Stimulated activated CD8-positive, alpha-beta memory T cell treated with anti-CD3 and anti-CD28 coated beads, Interleukin-15, amount 100 ng/mL, for 48 hours (primary cell): ENCODE measurements around the gene TAS1R3.

Experiments
- DNase-seq, 2 donors: peaks; one replicate each; pipeline ENCODE4 v3.0.0-alpha.2; 2020; ENCODE audit warnings: low read depth in 2 of 2

The TAS1R3 gene

DNA sequence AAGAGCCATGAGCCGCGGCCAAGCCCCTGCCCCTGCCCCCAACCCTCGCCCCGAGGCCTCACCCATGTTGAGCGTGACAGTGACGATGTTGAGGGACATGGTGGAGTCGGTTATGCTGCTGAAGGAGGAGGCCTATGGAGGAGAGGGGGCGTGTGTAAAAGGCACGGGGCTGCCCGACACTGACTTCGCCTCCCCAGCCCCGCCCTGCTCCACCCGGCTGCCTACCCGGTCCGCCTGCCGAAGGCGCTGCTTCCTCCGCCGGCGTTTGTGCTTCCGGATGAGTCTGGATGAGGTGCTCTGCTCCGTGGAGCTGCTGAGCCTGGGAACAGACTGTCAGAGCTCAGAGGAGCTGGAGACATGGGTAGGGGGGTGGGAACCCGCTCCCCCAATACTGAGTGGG lies 9.1 kb downstream of the TAS1R3 start:
- DNase-seq: no peak

DNA sequence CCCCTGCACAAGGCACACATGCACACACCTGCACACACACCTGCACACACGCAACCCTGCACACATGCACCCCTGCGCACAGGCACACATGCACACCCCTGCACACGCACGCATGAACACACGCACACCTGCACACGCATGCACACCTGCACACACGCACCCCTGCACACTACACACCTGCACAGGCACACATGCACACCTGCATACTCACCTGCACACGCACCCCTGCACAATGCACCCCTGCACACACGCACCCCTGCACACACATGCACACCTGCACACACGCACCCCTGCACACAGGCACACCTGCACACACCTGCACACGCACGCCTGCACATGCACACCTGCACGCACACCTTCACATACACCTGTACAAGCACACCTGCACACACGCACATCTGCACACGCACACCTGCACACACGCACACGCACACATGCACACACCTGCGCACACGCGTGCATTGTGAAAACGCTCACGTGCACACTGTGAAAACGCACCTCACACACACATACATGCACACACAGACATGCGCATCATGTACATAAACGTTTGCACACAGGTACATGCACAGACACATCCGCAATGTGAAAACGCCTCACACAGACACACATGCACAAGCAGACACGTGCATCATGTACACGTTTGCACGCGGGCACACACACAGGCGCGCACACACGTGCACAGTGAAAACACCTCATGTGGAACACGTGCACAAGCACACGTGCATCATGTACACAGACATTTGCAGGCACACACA lies 9.9 kb downstream of the TAS1R3 start:
- DNase-seq: no peak

GRCh38 chr1:1341549-1342021 lies 10.5 kb downstream of the TAS1R3 start:
- DNase-seq: no peak

- DNase-seq: no peak
Measured at GRCh38 chr1:1342061-1342562, 11.0 kb downstream of the TAS1R3 start.

DNA sequence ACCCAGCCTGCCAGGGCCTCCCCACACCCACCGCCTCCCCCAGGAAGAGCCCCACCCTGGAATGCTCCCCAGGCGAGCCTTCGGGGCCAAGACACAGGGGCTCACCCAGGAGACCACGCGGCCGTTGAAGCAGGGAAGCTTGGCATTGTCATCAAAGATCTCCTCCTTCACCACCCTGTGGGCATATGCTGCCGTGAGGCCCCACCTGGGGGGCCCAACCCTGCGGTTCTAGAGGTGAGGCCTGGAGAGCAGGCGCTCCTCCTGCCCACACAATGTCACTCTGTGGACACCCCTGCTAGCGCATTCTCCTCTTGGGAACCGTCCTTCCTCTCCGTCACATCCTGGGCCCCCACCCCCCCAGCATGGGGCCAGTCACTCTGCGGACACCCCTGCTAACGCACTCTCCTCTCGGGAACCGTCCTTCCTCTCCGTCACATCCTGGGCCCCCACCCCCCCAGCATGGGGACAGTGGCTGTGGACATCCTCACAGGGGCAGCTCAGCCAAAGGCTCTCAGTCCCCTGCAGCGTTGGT lies 11.6 kb downstream of the TAS1R3 start:
- no peak for DNase-seq

GRCh38 chr1:1343811-1344421 lies 12.8 kb downstream of the TAS1R3 start:
- DNase-seq: no peak

DNA sequence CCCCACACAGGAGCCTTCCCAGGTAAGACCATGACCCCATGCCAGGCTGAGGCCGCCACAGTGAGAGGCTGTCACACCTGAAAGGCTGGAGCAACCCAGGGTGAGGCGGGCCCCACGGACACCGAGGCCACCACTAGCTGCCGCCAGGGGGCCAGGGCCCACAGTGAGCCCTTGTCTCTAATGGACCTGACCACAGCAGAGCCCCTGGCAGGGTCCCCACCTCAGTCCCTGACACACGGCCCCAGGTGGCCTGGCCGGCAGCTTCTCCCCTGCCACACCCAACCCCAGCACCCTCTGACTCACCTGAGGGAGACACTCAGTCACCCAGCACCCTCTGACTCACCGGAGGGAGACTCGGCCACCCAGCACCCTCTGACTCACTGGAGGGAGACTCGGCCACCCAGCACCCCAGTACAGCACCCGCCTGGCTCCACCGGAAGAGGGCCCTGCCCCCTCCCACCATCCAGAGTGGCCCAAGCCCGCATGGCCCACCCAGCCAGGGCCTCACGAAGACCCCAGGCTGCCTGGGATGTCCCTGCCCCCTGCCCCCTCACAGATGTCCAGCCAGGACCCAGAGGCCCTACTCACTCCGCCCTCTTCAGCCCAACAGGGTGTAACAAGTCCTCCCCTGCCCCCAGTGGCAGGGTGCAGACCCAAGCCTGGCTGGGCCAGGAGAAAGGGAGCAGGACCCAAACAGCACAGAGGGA lies 13.7 kb downstream of the TAS1R3 start:
- DNase-seq: peak; percentile 49 to 53

DNA sequence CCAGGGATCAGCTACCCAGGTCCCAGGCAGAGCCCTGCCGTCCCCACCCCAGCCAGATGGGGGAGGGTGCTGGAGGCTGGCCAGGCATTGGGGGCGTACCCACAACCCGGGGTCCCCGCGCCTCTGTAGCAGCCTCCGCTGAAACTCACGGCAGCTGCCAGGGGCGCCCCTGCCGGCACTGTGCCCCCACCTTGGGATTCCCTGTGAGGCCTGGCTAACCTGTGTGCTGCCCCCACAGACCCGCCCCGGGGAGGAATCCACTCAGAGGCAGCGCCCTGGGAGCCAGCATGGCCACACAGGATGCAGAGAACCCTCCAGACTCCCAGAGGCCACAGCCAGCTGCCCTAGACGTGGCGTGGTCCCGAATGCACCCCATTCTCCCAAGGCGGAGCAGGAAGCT lies 14.3 kb downstream of the TAS1R3 start:
- no peak for DNase-seq

DNA sequence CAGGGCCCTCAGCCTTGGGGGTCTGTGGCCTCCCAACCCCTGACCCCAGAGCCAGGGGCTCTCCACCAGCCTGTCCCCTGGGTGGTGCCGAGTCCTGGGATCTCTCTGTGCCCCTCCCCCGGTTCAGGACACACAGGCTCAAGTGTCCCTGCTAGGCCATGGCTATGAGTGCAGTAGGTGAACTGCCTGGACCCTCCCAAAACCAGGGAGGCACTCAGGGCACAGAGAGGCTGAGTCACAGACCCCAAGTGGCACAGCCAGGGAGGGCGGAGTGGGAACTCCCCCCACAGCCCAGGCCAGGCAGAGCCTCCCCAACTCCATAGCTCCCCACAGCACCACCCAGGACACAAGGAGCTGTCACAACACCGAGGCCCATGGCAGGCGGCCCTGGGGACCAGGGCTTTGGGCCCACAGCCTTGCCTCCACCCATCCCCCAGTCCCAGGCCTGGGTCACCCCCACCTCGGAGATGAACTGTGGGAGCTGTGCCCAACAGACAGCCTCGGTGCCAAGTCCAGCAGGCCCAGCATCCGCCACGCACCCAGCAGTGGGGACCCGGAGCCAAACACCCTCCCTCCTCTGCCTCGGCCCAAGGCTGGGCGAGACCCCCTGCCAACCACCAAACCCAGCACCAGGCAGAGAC lies 14.9 kb downstream of the TAS1R3 start:
- no peak for DNase-seq

DNA sequence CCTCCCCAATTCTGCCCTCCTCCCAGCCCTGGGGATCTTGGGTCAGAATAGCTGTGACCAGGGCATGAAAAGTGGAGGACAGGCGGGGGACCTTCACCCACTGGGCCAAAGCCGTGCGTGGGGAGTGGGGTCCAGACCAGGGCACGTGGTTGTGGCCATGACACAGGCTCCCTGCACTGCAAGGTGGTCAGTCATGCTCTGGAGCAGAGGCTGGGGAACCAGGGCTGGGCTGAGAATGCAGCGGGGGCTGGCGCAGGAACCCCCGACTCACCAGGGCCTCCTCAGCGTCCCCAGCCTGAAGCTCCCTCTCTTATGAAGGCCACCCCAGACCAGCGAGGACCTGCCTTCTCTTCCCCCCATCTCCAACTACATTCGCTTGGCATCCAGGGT lies 15.4 kb downstream of the TAS1R3 start:
- no peak for DNase-seq

- no peak for DNase-seq
Measured at GRCh38 chr1:1347026-1347595, 16.0 kb downstream of the TAS1R3 start.

GRCh38 chr1:1347663-1348419 lies 16.8 kb downstream of the TAS1R3 start:
- DNase-seq: no peak

- no peak for DNase-seq
Measured at GRCh38 chr1:1348420-1349255, 17.6 kb downstream of the TAS1R3 start.

DNA sequence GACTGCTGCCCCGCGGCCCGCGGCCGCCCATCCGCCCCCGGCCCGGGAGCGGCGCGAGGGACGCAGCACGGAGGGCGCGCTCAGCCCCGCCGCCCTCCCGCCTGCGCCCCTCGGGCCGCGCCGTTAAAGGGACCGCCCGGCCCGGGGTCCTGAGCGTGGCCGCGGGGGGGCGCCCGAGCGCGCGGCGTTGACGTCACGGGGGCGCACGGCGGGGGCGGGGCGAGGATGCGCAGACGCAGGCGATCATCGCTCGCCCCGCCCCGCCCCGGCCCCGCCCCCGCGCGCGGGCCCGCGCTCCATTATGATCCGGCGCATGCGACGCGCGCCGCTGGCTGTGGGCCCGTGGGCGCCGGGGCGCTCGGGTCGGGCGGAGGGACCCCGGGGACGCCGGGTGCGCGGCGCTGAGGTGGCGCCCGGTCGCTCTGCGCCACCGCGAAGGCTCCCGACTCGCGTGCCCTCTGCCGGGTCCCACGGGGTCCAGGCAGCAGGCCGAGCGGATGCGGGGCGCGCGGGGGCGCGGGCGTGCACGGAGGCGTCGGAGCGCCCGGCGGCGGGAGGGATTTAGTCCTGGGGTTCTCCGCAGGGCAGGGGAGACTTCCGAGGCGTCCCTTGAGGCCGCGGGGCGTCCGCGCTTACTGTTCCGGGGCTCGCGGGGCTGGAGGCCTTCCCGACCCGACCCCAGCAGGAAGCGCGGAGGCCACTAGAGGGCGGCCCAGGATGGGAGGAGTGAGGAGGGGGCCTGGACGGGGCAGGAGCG lies 18.4 kb downstream of the TAS1R3 start, which contains the start of gene DVL1:
Gene DVL1 (minus strand): TSS at position 163 of the 757 bp plus-strand sequence. CDS start 353 bp downstream, outside the sequence.
- DNase-seq: peak; percentile 36 to 53

GRCh38 chr1:1351511-1352427 lies 20.7 kb downstream of the TAS1R3 start:
- no peak for DNase-seq

GRCh38 chr1:1352786-1353388 lies 21.8 kb downstream of the TAS1R3 start:
- no peak for DNase-seq

- DNase-seq: no peak
Measured at GRCh38 chr1:1353389-1354151, 22.5 kb downstream of the TAS1R3 start.
